OCI-LY3 (cell line): ENCODE measurements around the gene LZTS2.

Source experiments
- CTCF ChIP-seq: fragments of 200-600, 300-600 bp; sonication (generic); IDR thresholded peaks from 2 replicates; pipeline ENCODE4 v1.5.1; 2014; ENCODE audit warnings: antibody characterized with exemption, low read length, low read depth
- EZH2phosphoT487 ChIP-seq: fragments of 200-600 bp; shearing (Covaris generic); IDR thresholded peaks from 2 replicates; pipeline ENCODE4 v1.6.1; 2018; ENCODE audit warnings: antibody characterized with exemption, mixed run types, low read depth

- TF ChIP-seq CTCF (no peak), EZH2phosphoT487 (no peak)
Observed at GRCh38 chr10:101027106-101027720, 27.6 kb downstream of the LZTS2 start.
